Chondrocyte (in vitro differentiated cells): ENCODE data around the gene JMJD6. TPM values are rescaled to one million over a fixed set of nuclear protein-coding genes. Genes with fewer than 3 reads are reported as not detected.
A peak's percentile ranks its signal among the peaks of the same experiment; 100 is the strongest.

Experiments
- DNase-seq: peaks from one replicate; pipeline ENCODE4 v3.0.0; 2021; ENCODE audit warnings: mixed read lengths, low spot score
- H3K27ac Mint-ChIP-seq: one replicate; pipeline ENCODE4 v1.8.0; 2021; ENCODE audit warnings: mild to moderate bottlenecking, moderate library complexity, mixed read lengths; ENCODE audit not compliant: unreplicated experiment
- H3K27me3 Mint-ChIP-seq: 2 replicates; pipeline ENCODE4 v1.8.0; 2021; ENCODE audit warnings: low read depth, mixed read lengths
- H3K36me3 Mint-ChIP-seq: 2 replicates; pipeline ENCODE4 v1.8.0; 2021; ENCODE audit warnings: low read depth, mixed read lengths
- H3K4me1 Mint-ChIP-seq: 2 replicates; pipeline ENCODE4 v1.8.0; 2021; ENCODE audit warnings: low read depth, mild to moderate bottlenecking, mixed read lengths
- H3K4me3 Mint-ChIP-seq: one replicate; pipeline ENCODE4 v1.8.0; 2021; ENCODE audit warnings: mild to moderate bottlenecking, moderate library complexity, mixed read lengths; ENCODE audit not compliant: unreplicated experiment
- H3K9me3 Mint-ChIP-seq: 2 replicates; pipeline ENCODE4 v1.8.0; 2021; ENCODE audit warnings: low read depth, mixed read lengths
- total RNA-seq: library from RNA; stranded (reverse); gene quantifications from 3 replicates; pipeline ENCODE4 v1.2.1, GENCODE V29; 2021
- TF ChIP-seq, protein P1 (sequence below): fragments of 200-600 bp; sonication (generic); IDR thresholded peaks from 2 replicates; pipeline ENCODE4 v1.5.0; 2021; ENCODE audit warnings: antibody characterized with exemption, mild to moderate bottlenecking, moderate library complexity

JMJD6 gene
- total RNA-seq, 1 donor from 2014 or later = 27.2 TPM

DNA sequence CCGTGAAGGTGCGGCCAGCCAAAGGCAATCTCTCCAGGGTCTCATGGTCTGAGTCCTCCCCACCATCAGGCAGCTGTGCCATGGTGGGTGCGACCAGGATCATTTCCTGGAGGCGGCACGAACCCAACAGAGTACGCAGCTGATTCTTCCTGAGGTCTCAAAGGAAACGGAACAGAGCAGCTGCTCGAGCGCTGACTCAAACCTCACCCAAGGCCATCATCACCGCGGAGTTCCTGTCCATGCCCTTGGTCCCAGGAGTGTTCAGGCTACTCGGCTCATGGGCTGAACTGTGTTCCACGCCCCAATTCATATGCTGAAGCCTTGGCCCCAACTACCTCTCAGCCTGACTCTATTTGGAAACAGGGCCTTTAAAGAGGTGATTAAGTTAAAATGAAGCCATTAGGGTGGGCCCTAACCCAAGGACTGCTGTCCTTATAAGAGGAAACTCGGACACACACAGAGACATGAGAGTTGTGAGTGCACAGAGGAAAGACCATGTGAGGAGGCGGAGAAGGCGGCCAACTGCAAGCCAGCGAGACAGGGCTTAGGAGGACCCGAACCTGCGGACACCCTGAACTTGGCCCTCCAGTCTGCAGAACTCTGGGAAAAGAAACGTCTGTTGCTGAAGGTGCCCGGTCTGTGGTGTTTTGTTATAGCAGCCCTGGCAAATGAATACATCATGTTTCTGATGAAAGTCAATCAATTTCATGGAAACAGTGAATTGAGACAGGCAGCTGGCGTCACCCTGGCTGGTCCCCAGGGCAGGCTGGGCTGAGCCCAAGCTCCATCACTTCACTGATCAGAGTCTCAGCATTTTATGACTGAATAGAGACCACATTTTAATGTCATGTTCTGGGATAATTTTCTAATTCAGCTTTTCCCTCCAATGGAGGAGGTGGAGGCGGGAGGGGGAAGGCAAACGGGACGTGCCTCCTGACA lies 29.4 kb downstream of the JMJD6 start:
- TF ChIP-seq, protein P1, sequence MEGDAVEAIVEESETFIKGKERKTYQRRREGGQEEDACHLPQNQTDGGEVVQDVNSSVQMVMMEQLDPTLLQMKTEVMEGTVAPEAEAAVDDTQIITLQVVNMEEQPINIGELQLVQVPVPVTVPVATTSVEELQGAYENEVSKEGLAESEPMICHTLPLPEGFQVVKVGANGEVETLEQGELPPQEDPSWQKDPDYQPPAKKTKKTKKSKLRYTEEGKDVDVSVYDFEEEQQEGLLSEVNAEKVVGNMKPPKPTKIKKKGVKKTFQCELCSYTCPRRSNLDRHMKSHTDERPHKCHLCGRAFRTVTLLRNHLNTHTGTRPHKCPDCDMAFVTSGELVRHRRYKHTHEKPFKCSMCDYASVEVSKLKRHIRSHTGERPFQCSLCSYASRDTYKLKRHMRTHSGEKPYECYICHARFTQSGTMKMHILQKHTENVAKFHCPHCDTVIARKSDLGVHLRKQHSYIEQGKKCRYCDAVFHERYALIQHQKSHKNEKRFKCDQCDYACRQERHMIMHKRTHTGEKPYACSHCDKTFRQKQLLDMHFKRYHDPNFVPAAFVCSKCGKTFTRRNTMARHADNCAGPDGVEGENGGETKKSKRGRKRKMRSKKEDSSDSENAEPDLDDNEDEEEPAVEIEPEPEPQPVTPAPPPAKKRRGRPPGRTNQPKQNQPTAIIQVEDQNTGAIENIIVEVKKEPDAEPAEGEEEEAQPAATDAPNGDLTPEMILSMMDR = no peak
- no peaks in the 10 kb centered on the region for H3K36me3 Mint-ChIP-seq
- peaks cover 80% of the 10 kb centered on the region for H3K4me1 Mint-ChIP-seq
- H3K27me3 Mint-ChIP-seq = no peaks in the 10 kb centered on the region
- no peak overlapping the region for H3K4me3 Mint-ChIP-seq
- H3K9me3 Mint-ChIP-seq = no peaks in the 10 kb centered on the region
- H3K27ac Mint-ChIP-seq = peak overlapping the region; percentile 80
- no peak for DNase-seq

DNA sequence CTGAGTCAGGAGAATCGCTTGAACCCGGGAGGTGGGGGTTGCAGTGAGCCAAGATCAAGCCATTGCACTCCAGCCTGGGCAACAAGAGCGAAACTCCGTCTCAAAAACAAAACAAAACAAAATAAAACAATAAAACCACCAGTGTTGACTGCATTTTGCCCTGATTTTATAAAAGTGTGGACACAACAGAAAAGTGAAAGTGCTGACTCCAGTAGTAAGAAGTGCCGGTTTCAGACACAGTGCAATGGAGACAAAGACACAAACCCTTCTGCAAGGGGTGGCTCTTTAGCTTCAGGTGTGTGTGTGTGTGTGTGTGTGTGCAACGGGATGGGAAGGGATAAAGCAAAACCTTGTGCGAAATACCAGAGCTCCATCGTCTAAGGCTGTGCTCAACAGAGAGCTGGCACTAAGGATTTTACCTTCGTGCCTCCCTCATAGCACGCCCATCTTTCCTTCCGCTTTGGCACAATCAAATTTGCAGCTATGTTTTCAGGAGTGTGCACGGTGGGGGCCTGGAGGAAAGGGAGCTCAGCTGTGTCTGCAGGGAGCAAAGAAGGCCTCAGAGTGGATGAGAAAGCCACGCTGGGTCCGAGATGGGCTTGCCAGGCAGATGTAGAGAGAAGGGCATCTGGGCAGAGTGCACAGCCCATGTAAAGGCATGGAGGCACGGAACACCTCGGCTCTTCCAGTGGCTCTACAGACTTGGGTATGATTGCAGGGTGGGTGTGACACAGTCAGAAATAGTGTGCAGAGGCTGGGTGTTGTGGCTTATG lies 31.2 kb downstream of the JMJD6 start:
- Mint-ChIP-seq H3K27me3 (no peaks in the 10 kb centered on the region), H3K9me3 (no peaks in the 10 kb centered on the region), H3K27ac (peak overlapping the region; percentile 50), H3K4me3 (no peak overlapping the region), H3K4me1 (peaks cover 75% of the 10 kb centered on the region), H3K36me3 (peaks cover 3% of the 10 kb centered on the region)
- TF ChIP-seq, protein P1 = no peak
- no peak for DNase-seq

DNA sequence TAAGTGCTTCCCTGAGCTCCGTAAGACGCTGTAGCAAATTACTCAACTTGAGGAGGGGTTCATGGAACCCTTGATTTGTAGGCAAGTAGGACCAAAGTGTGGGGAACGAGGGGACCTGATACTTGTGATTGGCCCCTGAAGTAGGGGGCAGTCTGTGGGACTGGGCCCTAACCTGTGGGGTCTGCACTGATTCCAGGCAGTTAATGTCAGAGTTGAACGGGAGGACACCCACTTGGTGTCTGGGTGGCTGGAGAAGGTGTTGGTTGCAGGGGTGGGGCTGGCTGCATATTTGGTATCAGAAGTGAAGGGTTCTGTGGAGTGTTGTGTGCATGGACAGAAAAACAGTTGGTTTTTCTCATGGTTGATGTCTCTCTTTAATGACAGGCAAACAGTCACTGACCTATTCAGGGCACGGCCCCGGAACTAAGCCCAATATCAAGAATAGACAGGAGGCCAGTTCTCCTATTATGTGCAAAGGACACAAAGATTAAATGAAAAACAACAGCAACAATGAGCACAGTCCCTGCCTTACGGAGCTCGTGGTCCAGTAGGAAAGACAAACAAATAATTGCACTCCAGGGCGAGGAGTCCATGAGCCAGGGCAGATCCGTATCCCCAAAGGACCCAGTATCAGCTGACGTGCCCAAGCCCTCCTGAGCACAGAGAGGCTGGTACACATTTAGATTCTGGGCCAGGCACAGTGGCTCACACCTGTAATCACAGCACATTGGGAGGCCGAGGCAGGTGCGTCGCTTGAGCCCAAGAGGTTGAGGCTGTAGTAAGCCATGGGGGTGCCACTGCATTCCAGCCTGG lies 34.8 kb downstream of the JMJD6 start:
- no peaks in the 10 kb centered on the region for H3K9me3 Mint-ChIP-seq
- H3K27ac Mint-ChIP-seq = peak overlapping the region; percentile 45
- no peak for DNase-seq
- no peak overlapping the region for H3K4me3 Mint-ChIP-seq
- TF ChIP-seq, protein P1 = no peak
- no peaks in the 10 kb centered on the region for H3K27me3 Mint-ChIP-seq
- H3K36me3 Mint-ChIP-seq = peaks cover 3% of the 10 kb centered on the region
- H3K4me1 Mint-ChIP-seq = peaks cover 70% of the 10 kb centered on the region

DNA sequence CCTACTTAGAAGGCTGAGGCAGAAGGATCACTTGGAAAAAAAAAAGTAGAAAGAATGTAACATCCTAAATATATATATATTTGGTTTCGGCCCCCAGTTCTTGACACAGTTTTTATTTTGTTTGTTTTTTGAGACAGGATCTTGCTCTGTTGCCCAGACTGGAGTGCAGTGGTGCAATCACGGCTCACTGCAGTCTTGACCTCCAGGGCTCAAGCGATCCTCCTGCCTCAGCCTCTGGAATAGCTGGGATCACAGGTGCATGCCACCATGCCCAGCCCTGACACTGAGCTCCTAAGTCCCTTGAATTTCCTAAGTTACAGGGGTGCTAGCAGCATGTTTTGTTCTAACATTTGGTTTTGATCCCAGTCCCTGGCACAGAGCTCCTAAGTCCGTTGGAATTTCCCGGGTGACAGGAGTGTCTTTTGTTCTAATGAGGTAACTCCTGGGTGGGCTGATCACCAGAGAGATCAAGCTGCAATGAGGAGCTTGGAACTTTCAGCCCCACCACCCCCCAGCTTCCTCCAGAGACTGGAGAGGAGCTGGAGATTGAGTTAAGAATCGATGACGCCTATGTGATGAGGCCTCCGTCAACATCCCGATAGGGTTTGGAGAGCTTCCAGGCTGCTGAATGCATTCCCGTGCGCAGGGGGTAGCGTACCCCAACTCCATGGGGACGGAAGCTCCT lies 35.7 kb downstream of the JMJD6 start:
- H3K4me3 Mint-ChIP-seq = no peak overlapping the region
- H3K9me3 Mint-ChIP-seq = no peaks in the 10 kb centered on the region
- peaks cover 69% of the 10 kb centered on the region for H3K4me1 Mint-ChIP-seq
- H3K36me3 Mint-ChIP-seq = peaks cover 3% of the 10 kb centered on the region
- TF ChIP-seq, protein P1 = no peak
- no peak overlapping the region for H3K27ac Mint-ChIP-seq
- DNase-seq = no peak
- H3K27me3 Mint-ChIP-seq = no peaks in the 10 kb centered on the region
